HepG2 (cell line): ENCODE results near the gene ARL3.

Source experiments
- AHR ChIP-seq: IDR thresholded peaks from 2 replicates; pipeline ENCODE4 v1.6.1; 2018; ENCODE audit warnings: missing genetic modification reagents, missing compliant biosample characterization
- KDM1A ChIP-seq: IDR thresholded peaks from 2 replicates; pipeline ENCODE4 v1.6.1; 2016; ENCODE audit warnings: missing compliant biosample characterization
- NFE2L1 ChIP-seq: sonication (generic); formaldehyde crosslinking; IDR thresholded peaks from 2 replicates; pipeline ENCODE4 v1.4.0; 2020; ENCODE audit warnings: missing genetic modification reagents, mild to moderate bottlenecking, borderline replicate concordance
- NONO ChIP-seq, 2 experiments: fragments of 450-650 bp in 1 of 2; sonication (generic) in 1 of 2; formaldehyde crosslinking in 1 of 2; IDR thresholded peaks in 1 of 2; conservative IDR thresholded peaks in 1 of 2; 2 replicates each; pipeline versions ENCODE4 v1.6.1 to v1.8.0; 2017 to 2022; ENCODE audit warnings: mild to moderate bottlenecking in 1 of 2, missing genetic modification reagents in 1 of 2, moderate library complexity in 1 of 2
- POLR2A ChIP-seq, 2 experiments: IDR thresholded peaks; 2 replicates each; pipeline ENCODE4 v1.6.1; 2011; ENCODE audit warnings: low read depth in 2 of 2, low read length in 2 of 2, mild to moderate bottlenecking in 1 of 2, moderate library complexity in 1 of 2; ENCODE audit not compliant: insufficient read depth in 1 of 2
- REST ChIP-seq, 2 experiments: IDR thresholded peaks; 2 replicates each; pipeline ENCODE4 v1.6.1; 2011 to 2012; ENCODE audit warnings: low read length in 2 of 2, borderline replicate concordance in 1 of 2, low read depth in 1 of 2, mild to moderate bottlenecking in 1 of 2, moderate library complexity in 1 of 2
- SRY ChIP-seq: sonication (generic); formaldehyde crosslinking; IDR thresholded peaks from 2 replicates; pipeline ENCODE4 v1.8.0; 2022; ENCODE audit warnings: mild to moderate bottlenecking, missing genetic modification reagents
- TCF12 ChIP-seq, 2 experiments: fragments of 450-650 bp in 1 of 2; sonication (generic) in 1 of 2; formaldehyde crosslinking in 1 of 2; IDR thresholded peaks; 2 replicates each; pipeline versions ENCODE4 v1.6.1 to v1.8.0; 2017 to 2022; ENCODE audit warnings: antibody characterized with exemption in 1 of 2, mild to moderate bottlenecking in 1 of 2, missing genetic modification reagents in 1 of 2, moderate library complexity in 1 of 2
- ZNF292 ChIP-seq: sonication (generic); formaldehyde crosslinking; IDR thresholded peaks from 2 replicates; pipeline ENCODE4 v1.8.1; 2022; ENCODE audit warnings: mild to moderate bottlenecking, low read depth, missing genetic modification reagents, borderline replicate concordance
- ZNF318 ChIP-seq: sonication (generic); formaldehyde crosslinking; IDR thresholded peaks from 2 replicates; pipeline ENCODE4 v1.4.0; 2020; ENCODE audit warnings: mild to moderate bottlenecking, missing genetic modification reagents
- ZSCAN9 ChIP-seq: IDR thresholded peaks from 2 replicates; pipeline ENCODE4 v1.6.1; 2016; ENCODE audit warnings: borderline replicate concordance
- TF ChIP-seq, protein P1 (sequence below): sonication (generic); formaldehyde crosslinking; IDR thresholded peaks from 2 replicates; pipeline ENCODE4 v1.5.0; 2020; ENCODE audit warnings: mild to moderate bottlenecking, missing genetic modification reagents, moderate library complexity
- TF ChIP-seq, protein P2 (sequence below): sonication (generic); formaldehyde crosslinking; IDR thresholded peaks from 2 replicates; pipeline ENCODE4 v1.4.0; 2020; ENCODE audit warnings: missing genetic modification reagents

GRCh38 chr10:102741726-102742237 is 27.6 kb upstream of the ARL3 start:
- TF ChIP-seq NONO (IDR thresholded peaks at IDR 0.05) (no peak), NONO (CRISPR knock-in tag; conservative IDR thresholded peaks at IDR 0.05) (no peak), ZSCAN9 (CRISPR knock-in tag) (no peak), KDM1A (CRISPR knock-in tag) (no peak), TCF12 (IDR thresholded peaks at IDR 0.05) (no peak), TCF12 (CRISPR knock-in tag; IDR thresholded peaks at IDR 0.05) (no peak), REST (IDR thresholded peaks at IDR 0.05; ENCODE audit: borderline replicate concordance in 1 of 2, low read depth in 1 of 2, low read length in 2 of 2) (no peak), POLR2A (IDR thresholded peaks at IDR 0.05; ENCODE audit: insufficient read depth in 1 of 2, low read depth in 2 of 2, low read length in 2 of 2) (no peak), AHR (no peak), ZNF292 (CRISPR knock-in tag) (no peak), SRY (CRISPR knock-in tag) (no peak), ZNF318 (no peak), NFE2L1 (CRISPR knock-in tag) (no peak)
- TF ChIP-seq, protein P1, sequence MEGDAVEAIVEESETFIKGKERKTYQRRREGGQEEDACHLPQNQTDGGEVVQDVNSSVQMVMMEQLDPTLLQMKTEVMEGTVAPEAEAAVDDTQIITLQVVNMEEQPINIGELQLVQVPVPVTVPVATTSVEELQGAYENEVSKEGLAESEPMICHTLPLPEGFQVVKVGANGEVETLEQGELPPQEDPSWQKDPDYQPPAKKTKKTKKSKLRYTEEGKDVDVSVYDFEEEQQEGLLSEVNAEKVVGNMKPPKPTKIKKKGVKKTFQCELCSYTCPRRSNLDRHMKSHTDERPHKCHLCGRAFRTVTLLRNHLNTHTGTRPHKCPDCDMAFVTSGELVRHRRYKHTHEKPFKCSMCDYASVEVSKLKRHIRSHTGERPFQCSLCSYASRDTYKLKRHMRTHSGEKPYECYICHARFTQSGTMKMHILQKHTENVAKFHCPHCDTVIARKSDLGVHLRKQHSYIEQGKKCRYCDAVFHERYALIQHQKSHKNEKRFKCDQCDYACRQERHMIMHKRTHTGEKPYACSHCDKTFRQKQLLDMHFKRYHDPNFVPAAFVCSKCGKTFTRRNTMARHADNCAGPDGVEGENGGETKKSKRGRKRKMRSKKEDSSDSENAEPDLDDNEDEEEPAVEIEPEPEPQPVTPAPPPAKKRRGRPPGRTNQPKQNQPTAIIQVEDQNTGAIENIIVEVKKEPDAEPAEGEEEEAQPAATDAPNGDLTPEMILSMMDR: no peak
- TF ChIP-seq, protein P2, sequence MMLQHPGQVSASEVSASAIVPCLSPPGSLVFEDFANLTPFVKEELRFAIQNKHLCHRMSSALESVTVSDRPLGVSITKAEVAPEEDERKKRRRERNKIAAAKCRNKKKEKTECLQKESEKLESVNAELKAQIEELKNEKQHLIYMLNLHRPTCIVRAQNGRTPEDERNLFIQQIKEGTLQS (CRISPR knock-in tag): no peak
